ENCODE results near the gene TSPAN11. TPM values are rescaled to one million over a fixed set of nuclear protein-coding genes. Genes with fewer than 3 reads are reported as not detected.

TSPAN11 gene
- total and polyA plus RNA-seq, 2 of the 8 experiments (the other 6 are each of a cell fraction or from before 2014, with no cell fraction given): 3.9 to 8.2 TPM

DNA sequence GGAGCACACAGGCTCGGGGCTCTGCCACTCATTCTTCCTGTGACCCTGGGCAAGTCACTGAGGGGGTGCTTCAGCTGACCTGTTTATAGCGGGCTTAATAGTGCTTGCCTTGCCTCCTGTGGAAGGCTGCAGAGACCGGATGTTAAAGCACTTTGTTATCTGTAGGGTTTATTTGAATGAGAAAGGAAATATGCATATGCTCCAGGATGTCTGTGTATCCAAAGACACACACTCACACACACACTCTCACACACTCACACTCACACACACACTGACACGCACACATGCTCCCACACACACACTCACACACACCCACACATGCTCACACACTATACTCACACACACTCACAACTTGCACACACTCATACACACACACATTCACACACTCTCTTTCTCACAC lies 91.0 kb downstream of the TSPAN11 start:
- Histone ChIP-seq H3K9ac (replicated peaks in 1 of 4; ENCODE audit: extremely low read depth in 1 of 4, low read depth in 3 of 4, low read length in 3 of 4) (no peak overlapping the region), H3K4me3 (ENCODE audit: extremely low read depth in 1 of 4, insufficient read depth in 2 of 4, low read depth in 3 of 4, low read length in 4 of 4) (no peak overlapping the region), H2BK12ac (ENCODE audit: low read depth, low read length) (peak overlapping the region; percentile 23; the same call in 1 of the 2 replicates), H3K23ac (ENCODE audit: insufficient read length) (no peak overlapping the region), H3K4me1 (replicated peaks in 1 of 4; ENCODE audit: control insufficient read depth in 3 of 4, insufficient read depth in 4 of 4, low read length in 3 of 4) (no peaks in the 10 kb centered on the region), H2AK5ac (ENCODE audit: low read depth, low read length) (no peak overlapping the region; the same call in 1 of the 2 replicates), H3K18ac (ENCODE audit: extremely low read depth, low read length) (no peak overlapping the region), H3K56ac (replicated peaks; ENCODE audit: insufficient read length, low read depth, low read length) (peak overlapping the region; percentile 50), H3K14ac (ENCODE audit: insufficient read length) (no peak overlapping the region), H2AFZ (ENCODE audit: low read length) (no peak overlapping the region), H3K4me2 (ENCODE audit: insufficient read depth in 1 of 2, low read depth in 2 of 2, low read length in 2 of 2) (no peak overlapping the region), H3K23me2 (ENCODE audit: low read depth, low read length) (peaks cover 3% of the 10 kb centered on the region; the same call in 1 of the 2 replicates), H4K20me1 (replicated peaks in 1 of 2; ENCODE audit: control insufficient read depth in 1 of 2, insufficient read depth in 2 of 2, low read length in 2 of 2) (peaks cover 0 to 2% of the 10 kb centered on the region in 2 experiments), H4K5ac (ENCODE audit: insufficient read length, low read depth, low read length) (no peak overlapping the region), H3K4ac (replicated peaks; ENCODE audit: insufficient read length, low read depth, low read length) (no peak overlapping the region), H3K27me3 (replicated peaks in 1 of 4; ENCODE audit: control insufficient read depth in 3 of 4, extremely low read depth in 1 of 4, insufficient read depth in 3 of 4, low read length in 3 of 4) (no peaks in the 10 kb centered on the region), H4K8ac (ENCODE audit: extremely low read depth, insufficient read depth, low read length) (no peak overlapping the region), H3K9me3 (ENCODE audit: insufficient read depth in 2 of 2, low read depth in 1 of 2, low read length in 1 of 2) (no peaks in the 10 kb centered on the region), H3K36me3 (ENCODE audit: control insufficient read depth in 2 of 4, insufficient read depth in 4 of 4, low read length in 3 of 4) (no peaks in the 10 kb centered on the region; a peak in 1 of 8 replicates), H2BK120ac (replicated peaks; ENCODE audit: low read depth, low read length) (no peak overlapping the region), H2BK5ac (ENCODE audit: low read depth, low read length) (peak overlapping the region; percentile 6; the same call in 1 of the 2 replicates), H2BK15ac (ENCODE audit: low read length) (no peak overlapping the region), H3K79me1 (ENCODE audit: low read depth, low read length) (no peaks in the 10 kb centered on the region), H2BK20ac (ENCODE audit: low read length) (no peak overlapping the region), H4K91ac (replicated peaks; ENCODE audit: insufficient read length, low read length) (peak overlapping the region; percentile 75), H3K27ac (ENCODE audit: low read depth, low read length) (no peak overlapping the region), H3K79me2 (ENCODE audit: control insufficient read depth in 1 of 2, insufficient read depth in 2 of 2, low read length in 2 of 2) (no peaks in the 10 kb centered on the region)
- CTCF ChIA-PET (ENCODE audit: partially characterized antibody): no interaction called here
- FAIRE-seq: no peak
- POLR2A ChIA-PET (ENCODE audit: partially characterized antibody): no interaction called here
- 67% methylated on average over 4 of the region's 4 CpGs; no CpG with 5 or more reads in 1 of the 2 experiments for WGBS, 2 experiments (ENCODE audit: extremely low coverage in 1 of 2, insufficient coverage in 1 of 2, insufficient read length in 1 of 2, insufficient replicate concordance in 2 of 2, low coverage in 1 of 2, low lambda C conversion rate in 2 of 2, missing lambda C conversion rate in 1 of 2)
- TF ChIP-seq, protein P1, sequence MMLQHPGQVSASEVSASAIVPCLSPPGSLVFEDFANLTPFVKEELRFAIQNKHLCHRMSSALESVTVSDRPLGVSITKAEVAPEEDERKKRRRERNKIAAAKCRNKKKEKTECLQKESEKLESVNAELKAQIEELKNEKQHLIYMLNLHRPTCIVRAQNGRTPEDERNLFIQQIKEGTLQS (IDR thresholded peaks at IDR 0.05; ENCODE audit: insufficient read depth, low read depth, low read length): no peak
- TF ChIP-seq CBX5 (IDR thresholded peaks at IDR 0.05; ENCODE audit: low read depth, low read length) (no peak), NRF1 (IDR thresholded peaks at IDR 0.05; ENCODE audit: low read depth, low read length) (no peak), CREB1 (IDR thresholded peaks at IDR 0.05) (no peak)
- DNase-seq (ENCODE audit: low read depth in 1 of 2, low spot score in 2 of 2): no peak

Measured in H1 (cell line).